CD8-positive, alpha-beta memory T cell (primary cell): Measurements from ENCODE around the gene PRR7. TPM values are rescaled to one million over a fixed set of nuclear protein-coding genes. Genes with fewer than 3 reads are reported as not detected.

Experiments used
- CTCF ChIA-PET: fragments of 350-600 bp; sonication (Branson Sonifier 250); formaldehyde crosslinking; loops from one replicate; lab custom pipeline; 2021; ENCODE audit warnings: antibody characterized with exemption; lab: Charles Lee
- POLR2A ChIA-PET: fragments of 350-600 bp; sonication (Branson Sonifier 250); formaldehyde crosslinking; loops from one replicate; lab custom pipeline; 2021; ENCODE audit warnings: antibody characterized with exemption; lab: Charles Lee
- DNase-seq, 5 donors: peaks; one replicate each; pipeline versions ENCODE4 v3.0.0 to v3.0.0-alpha.2; 2020 to 2022; ENCODE audit warnings: mixed read lengths in 1 of 5
- H3K27ac ChIP-seq: one replicate; pipeline ENCODE4 v1.7.0; 2013; ENCODE audit warnings: low read depth, mild to moderate bottlenecking, low read length, moderate library complexity
- H3K27me3 ChIP-seq: 2 replicates; pipeline ENCODE4 v1.7.0; 2013; ENCODE audit warnings: low read length, mild to moderate bottlenecking; ENCODE audit not compliant: insufficient read depth, poor library complexity, severe bottlenecking
- H3K36me3 ChIP-seq: 2 replicates; pipeline ENCODE4 v1.7.0; 2013; ENCODE audit warnings: mild to moderate bottlenecking, low read length, moderate library complexity; ENCODE audit not compliant: insufficient read depth
- H3K4me1 ChIP-seq: 2 replicates; pipeline ENCODE4 v1.7.0; 2013; ENCODE audit warnings: mild to moderate bottlenecking, low read length, moderate library complexity; ENCODE audit not compliant: insufficient read depth
- H3K4me3 ChIP-seq: 2 replicates; pipeline ENCODE4 v1.7.0; 2013; ENCODE audit warnings: mild to moderate bottlenecking, low read length
- H3K9me3 ChIP-seq: 2 replicates; pipeline ENCODE4 v1.7.0; 2013; ENCODE audit warnings: mild to moderate bottlenecking, low read length
- H3K27ac Mint-ChIP-seq, 8 donors: one replicate each; pipeline ENCODE4 v1.8.0; 2020 to 2021; ENCODE audit warnings: mixed read lengths in 8 of 8, mild to moderate bottlenecking in 6 of 8, inconsistent platforms in 3 of 8, moderate library complexity in 3 of 8
- H3K27me3 Mint-ChIP-seq, 2 donors: one replicate each; pipeline ENCODE4 v1.8.0; 2020 to 2021; ENCODE audit warnings: mixed read lengths in 2 of 2, mild to moderate bottlenecking in 1 of 2, moderate library complexity in 1 of 2
- H3K36me3 Mint-ChIP-seq, 3 donors: one replicate each; pipeline ENCODE4 v1.8.0; 2020 to 2021; ENCODE audit warnings: mixed read lengths in 3 of 3, inconsistent platforms in 1 of 3, mild to moderate bottlenecking in 1 of 3
- H3K4me1 Mint-ChIP-seq, 3 donors: one replicate each; pipeline ENCODE4 v1.8.0; 2020 to 2021; ENCODE audit warnings: mixed read lengths in 3 of 3, inconsistent platforms in 1 of 3, mild to moderate bottlenecking in 1 of 3
- H3K4me3 Mint-ChIP-seq, 7 donors: one replicate each; pipeline ENCODE4 v1.8.0; 2020 to 2021; ENCODE audit warnings: mixed read lengths in 7 of 7, mild to moderate bottlenecking in 6 of 7, moderate library complexity in 4 of 7, inconsistent platforms in 2 of 7
- H3K9me3 Mint-ChIP-seq, 5 donors: one replicate each; pipeline ENCODE4 v1.8.0; 2020 to 2022; ENCODE audit warnings: mixed read lengths in 5 of 5, mild to moderate bottlenecking in 3 of 5, moderate library complexity in 2 of 5, inconsistent platforms in 1 of 5
- polyA plus RNA-seq: library from polyadenylated mRNA; unstranded; fragments of 300-500 nt; fragmentation: Illumina TruSeq; gene quantifications from one replicate; pipeline ENCODE4 v1.2.3, GENCODE V29; 2021
- total RNA-seq, 2 experiments: library from RNA; stranded (reverse); gene quantifications; one replicate each; pipeline ENCODE4 v1.2.3, GENCODE V29; 2021

Gene PRR7
- total and polyA plus RNA-seq, 3 experiments from 2014 or later = 14.7 to 22.1 (median 15.3) TPM

DNA sequence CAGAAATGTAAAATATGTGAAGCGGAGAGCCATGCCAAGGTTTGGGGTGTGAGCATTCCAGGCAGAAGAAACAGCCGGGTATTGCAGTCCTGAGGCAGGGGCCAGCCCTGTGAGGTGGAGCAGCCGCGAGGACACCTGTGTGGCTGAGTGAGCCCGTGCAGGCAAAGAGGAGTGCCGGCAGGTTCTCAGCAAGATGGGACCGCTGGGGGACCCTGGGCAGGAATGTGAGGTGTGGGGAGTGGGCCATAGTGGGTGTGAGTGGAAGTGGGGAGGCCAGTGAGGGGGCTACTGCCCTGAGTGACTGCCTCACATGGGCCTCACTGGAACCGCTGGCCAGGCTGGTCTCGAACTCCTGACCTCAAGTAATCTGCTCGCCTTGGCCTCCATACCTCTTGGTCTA, 8.1 kb upstream of the PRR7 start:
- Mint-ChIP-seq H3K4me1 (peaks cover 43 to 75% (median 51%) of the 10 kb centered on the region in 3 donors), H3K27me3 (no peaks in the 10 kb centered on the region), H3K36me3 (peaks cover 5 to 88% (median 19%) of the 10 kb centered on the region in 3 donors), H3K9me3 (no peaks in the 10 kb centered on the region), H3K27ac (peak overlapping the region in 6 of 8 donors; percentile 27 to 96 (median 67)), H3K4me3 (peak overlapping the region in 2 of 7 donors; percentile 13 to 35)
- Histone ChIP-seq H3K27me3 (no peaks in the 10 kb centered on the region), H3K27ac (no peak overlapping the region), H3K36me3 (peaks cover 70% of the 10 kb centered on the region), H3K4me3 (no peak overlapping the region), H3K9me3 (no peaks in the 10 kb centered on the region), H3K4me1 (peaks cover 59% of the 10 kb centered on the region)
- ChIA-PET POLR2A (interaction anchor here (1.3 to 2.0 kb wide), 2 partner anchors 9 kb away, joined by 3 to 9 read pairs; no protein-coding TSS in a partner anchor), CTCF (interaction anchor here (1.2 to 20.8 kb wide), 8 partner anchors 9 to 59 kb away, joined by 3 to 326 read pairs (median 6); partner anchors contain the start of genes F12, GRK6, PDLIM7 and PFN3)
- DNase-seq = no peak

DNA sequence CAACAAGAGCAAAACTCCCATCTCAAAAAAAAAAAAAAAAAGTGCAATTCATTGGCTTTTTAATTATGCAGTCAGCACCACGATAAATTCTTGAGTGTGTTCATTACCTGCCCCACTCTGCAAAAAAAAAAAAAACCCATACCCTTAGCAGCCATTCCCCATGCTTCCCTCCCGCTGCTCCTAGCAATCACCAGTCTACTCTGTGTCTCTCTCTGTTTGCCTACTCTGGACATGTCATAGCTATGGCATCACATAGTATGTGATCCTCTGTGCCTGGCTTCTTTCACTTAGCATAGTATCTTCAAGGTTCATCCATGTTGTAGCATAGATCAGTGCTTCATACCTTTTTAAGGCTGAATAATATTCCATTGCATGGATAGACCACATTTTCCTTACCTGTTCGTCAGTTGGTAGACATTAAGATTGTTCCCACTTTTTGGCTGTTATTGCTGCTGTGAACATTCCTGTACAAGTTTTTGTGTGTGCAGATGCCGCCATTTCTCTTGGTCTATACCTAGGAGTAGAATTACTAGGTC, 7.0 kb upstream of the PRR7 start:
- no peaks in the 10 kb centered on the region for H3K9me3 Mint-ChIP-seq
- Histone ChIP-seq H3K36me3 (peaks cover 59% of the 10 kb centered on the region), H3K9me3 (no peaks in the 10 kb centered on the region), H3K4me3 (no peak overlapping the region), H3K27ac (no peak overlapping the region), H3K4me1 (peaks cover 49% of the 10 kb centered on the region), H3K27me3 (no peaks in the 10 kb centered on the region)
- H3K4me1 Mint-ChIP-seq = peaks cover 45 to 72% (median 46%) of the 10 kb centered on the region in 3 donors
- no peak for DNase-seq
- CTCF ChIA-PET = interaction anchor here (1.2 to 20.8 kb wide), 7 partner anchors 9 to 50 kb away, joined by 3 to 326 read pairs (median 9); partner anchors contain the start of genes F12, GRK6 and PFN3
- peak overlapping the region in 3 of 7 donors; percentile 9 to 67 (median 19) for H3K4me3 Mint-ChIP-seq
- POLR2A ChIA-PET = interaction anchor here (0.7 to 2.4 kb wide), 2 partner anchors 11 to 13 kb away, joined by 3 to 14 read pairs; partner anchors contain the start of gene GRK6
- H3K36me3 Mint-ChIP-seq = peaks cover 5 to 78% (median 19%) of the 10 kb centered on the region in 3 donors
- H3K27ac Mint-ChIP-seq = peak overlapping the region in 7 of 8 donors; percentile 13 to 96 (median 93)
- no peaks in the 10 kb centered on the region for H3K27me3 Mint-ChIP-seq

GRCh38 chr5:177440211-177440989, 6.2 kb upstream of the PRR7 start:
- Mint-ChIP-seq H3K27ac (peak overlapping the region; percentile 13 to 96 (median 93)), H3K27me3 (no peaks in the 10 kb centered on the region), H3K4me3 (peak overlapping the region in 5 of 7 donors; percentile 9 to 67 (median 44)), H3K36me3 (peaks cover 5 to 70% (median 19%) of the 10 kb centered on the region in 3 donors), H3K4me1 (peaks cover 47 to 75% (median 53%) of the 10 kb centered on the region in 3 donors), H3K9me3 (no peaks in the 10 kb centered on the region)
- DNase-seq = peak in 4 of 5 donors; percentile 38 to 65 (median 59)
- Histone ChIP-seq H3K27me3 (no peaks in the 10 kb centered on the region), H3K9me3 (no peaks in the 10 kb centered on the region), H3K4me1 (peaks cover 49% of the 10 kb centered on the region), H3K4me3 (no peak overlapping the region), H3K27ac (peak overlapping the region; percentile 43), H3K36me3 (peaks cover 52% of the 10 kb centered on the region)
- ChIA-PET CTCF (interaction anchor here (0.6 to 20.8 kb wide), 8 partner anchors 11 to 916 kb away, joined by 3 to 326 read pairs (median 8); partner anchors contain the start of genes F12, GRK6, PDLIM7 and PFN3), POLR2A (interaction anchor here (0.6 to 2.4 kb wide), 5 partner anchors 9 to 66 kb away, joined by 3 to 14 read pairs (median 3); partner anchors contain the start of gene GRK6)

DNA sequence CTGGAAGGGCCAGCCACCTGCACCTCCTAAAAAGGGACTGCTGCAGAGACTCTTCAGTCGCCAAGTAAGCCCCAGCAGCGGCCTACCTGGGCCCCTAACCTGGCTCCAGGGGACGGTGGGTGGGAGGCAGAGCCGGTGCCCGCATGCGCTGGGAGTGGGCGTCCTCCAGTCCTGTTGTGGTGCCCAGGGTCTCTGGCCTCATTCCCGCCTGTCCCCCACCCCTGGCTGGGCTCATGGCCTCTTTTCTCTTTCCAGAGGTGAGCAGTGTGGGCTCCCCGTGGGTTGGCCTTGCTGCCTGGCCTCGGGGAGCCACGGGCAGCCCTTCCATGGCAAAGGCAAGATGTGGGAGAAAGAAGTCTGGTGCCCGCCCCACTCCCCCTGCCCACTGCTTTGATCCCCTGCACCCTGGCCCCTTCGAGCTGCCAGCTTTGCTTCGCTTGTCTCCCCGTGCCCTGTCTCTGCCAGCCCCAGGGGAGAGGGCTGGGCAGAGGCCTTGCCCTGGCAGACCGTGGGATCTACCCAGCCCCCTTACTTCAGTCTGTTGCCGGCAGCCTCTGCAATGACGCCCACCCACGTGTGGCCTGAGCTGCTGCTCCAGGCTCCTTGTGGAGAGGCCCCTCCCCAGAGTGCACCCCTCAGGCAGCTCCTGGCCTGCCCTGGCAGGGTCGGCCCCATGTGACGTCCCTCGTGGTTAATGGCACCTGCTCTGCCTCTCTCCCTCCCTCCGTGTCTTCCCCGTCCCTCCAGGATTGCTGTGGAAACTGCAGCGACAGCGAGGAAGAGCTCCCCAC, 5.4 kb upstream of the PRR7 start:
- ChIA-PET CTCF (interaction anchor here (1.3 to 20.8 kb wide), 7 partner anchors 12 to 56 kb away, joined by 3 to 326 read pairs (median 47); partner anchors contain the start of genes F12, GRK6, PDLIM7 and PFN3), POLR2A (interaction anchor here (0.9 to 8.6 kb wide), 5 partner anchors 9 to 38 kb away, joined by 3 to 154 read pairs (median 7); partner anchors contain the start of gene GRK6)
- Mint-ChIP-seq H3K36me3 (peaks cover 5 to 64% (median 19%) of the 10 kb centered on the region in 3 donors), H3K27ac (peak overlapping the region in 5 of 8 donors; percentile 65 to 94 (median 76)), H3K4me1 (peaks cover 55 to 77% (median 61%) of the 10 kb centered on the region in 3 donors), H3K9me3 (no peaks in the 10 kb centered on the region), H3K27me3 (no peaks in the 10 kb centered on the region), H3K4me3 (no peak overlapping the region)
- peaks cover 49% of the 10 kb centered on the region for H3K36me3 ChIP-seq
- H3K9me3 ChIP-seq = no peaks in the 10 kb centered on the region
- no peak overlapping the region for H3K4me3 ChIP-seq
- peak overlapping the region; percentile 43 for H3K27ac ChIP-seq
- H3K27me3 ChIP-seq = no peaks in the 10 kb centered on the region
- peaks cover 51% of the 10 kb centered on the region for H3K4me1 ChIP-seq
- DNase-seq = no peak

DNA sequence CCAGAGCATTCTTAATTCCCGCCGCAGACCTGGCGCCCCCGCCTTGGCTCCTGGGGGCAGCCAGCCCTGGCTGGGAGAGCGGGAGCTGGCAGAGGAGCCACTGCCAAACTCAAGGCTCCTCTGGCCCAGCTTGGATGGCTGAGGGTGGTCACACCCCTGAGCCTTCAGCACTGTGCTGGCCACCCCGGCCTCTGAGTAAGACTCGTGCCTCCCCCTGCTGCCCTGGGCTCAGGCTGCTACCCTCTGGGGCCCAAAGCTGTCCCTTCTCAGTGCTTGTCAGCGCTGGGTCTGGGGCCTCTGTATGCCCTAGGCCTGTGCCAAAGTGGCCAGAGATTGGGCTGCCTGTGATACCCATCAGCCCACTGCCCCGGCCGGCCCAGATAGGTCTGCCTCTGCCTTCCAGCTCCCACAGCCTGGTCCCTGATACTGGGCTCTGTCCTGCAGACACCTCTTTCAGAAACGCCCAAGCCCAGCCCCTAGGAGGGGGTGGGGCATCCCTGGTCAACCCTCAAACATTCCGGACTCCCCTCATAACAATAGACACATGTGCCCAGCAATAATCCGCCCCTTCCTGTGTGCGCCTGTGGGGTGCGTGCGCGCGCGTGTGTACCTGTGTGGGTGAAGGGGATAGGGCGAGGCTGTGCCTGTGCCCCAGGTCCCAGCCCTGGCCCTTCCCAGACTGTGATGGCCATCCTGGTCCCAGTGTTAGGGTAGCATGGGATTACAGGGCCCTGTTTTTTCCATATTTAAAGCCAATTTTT, 4.4 kb upstream of the PRR7 start:
- no peaks in the 10 kb centered on the region for H3K9me3 ChIP-seq
- no peak overlapping the region for H3K4me3 ChIP-seq
- H3K27me3 Mint-ChIP-seq = no peaks in the 10 kb centered on the region
- H3K27ac ChIP-seq = no peak overlapping the region
- ChIA-PET CTCF (interaction anchor here (1.3 to 20.8 kb wide), 6 partner anchors 13 to 55 kb away, joined by 3 to 326 read pairs (median 164); partner anchors contain the start of genes F12, GRK6, PDLIM7 and PFN3), POLR2A (interaction anchor here (1.5 to 8.6 kb wide), 4 partner anchors 10 to 39 kb away, joined by 3 to 154 read pairs (median 36); partner anchors contain the start of gene GRK6)
- no peaks in the 10 kb centered on the region for H3K27me3 ChIP-seq
- peaks cover 40% of the 10 kb centered on the region for H3K36me3 ChIP-seq
- H3K4me1 Mint-ChIP-seq = peaks cover 49 to 68% (median 53%) of the 10 kb centered on the region in 3 donors
- DNase-seq = no peak
- H3K9me3 Mint-ChIP-seq = no peaks in the 10 kb centered on the region
- H3K36me3 Mint-ChIP-seq = peaks cover 5 to 54% (median 17%) of the 10 kb centered on the region in 3 donors
- H3K4me1 ChIP-seq = peaks cover 43% of the 10 kb centered on the region
- H3K27ac Mint-ChIP-seq = peak overlapping the region in 4 of 8 donors; percentile 3 to 65 (median 56)
- peak overlapping the region in 1 of 7 donors; percentile 42 for H3K4me3 Mint-ChIP-seq

DNA sequence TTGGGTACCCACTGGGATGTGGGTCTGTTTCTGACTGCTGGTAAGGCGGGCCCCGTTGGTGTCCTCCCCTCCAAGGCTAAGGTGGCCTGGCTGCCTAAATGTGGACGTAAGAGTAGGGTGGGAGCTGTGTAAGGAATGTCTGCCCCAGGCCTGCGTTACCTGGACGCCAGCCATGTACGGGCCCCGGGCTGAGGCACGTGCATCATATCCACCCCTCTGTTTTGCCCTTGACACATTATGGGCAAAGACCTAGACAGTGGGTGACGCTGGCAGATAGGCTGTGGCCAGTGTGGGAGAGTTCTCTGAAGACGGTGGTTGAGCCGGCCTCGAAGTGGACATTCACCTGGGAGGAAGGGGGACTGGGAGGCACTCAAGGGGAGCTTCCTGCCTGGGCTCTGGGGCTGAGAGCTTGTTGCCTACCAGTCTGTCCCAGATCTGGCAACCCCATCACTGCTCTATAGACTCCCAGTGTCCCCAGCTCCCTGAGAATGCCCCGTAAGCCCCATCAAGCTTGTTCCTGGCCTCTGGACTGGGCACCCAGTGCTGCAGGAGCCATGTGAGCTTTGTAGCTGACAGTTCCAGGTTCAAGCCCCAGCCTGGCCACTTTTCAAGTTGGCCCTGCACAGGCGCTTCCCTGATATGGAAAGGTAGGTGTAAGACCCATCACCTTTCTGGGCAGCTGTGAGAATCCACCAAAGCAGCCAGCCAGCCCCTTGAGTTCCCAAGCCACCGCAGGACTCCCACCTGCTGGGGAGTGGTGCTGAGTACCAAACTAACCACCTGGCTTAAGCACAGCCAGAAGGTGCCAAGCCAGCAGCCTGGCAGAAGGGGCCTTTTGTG, 3.2 kb upstream of the PRR7 start:
- Histone ChIP-seq H3K27me3 (no peaks in the 10 kb centered on the region), H3K36me3 (peaks cover 29% of the 10 kb centered on the region), H3K27ac (no peak overlapping the region), H3K4me1 (peaks cover 46% of the 10 kb centered on the region), H3K4me3 (no peak overlapping the region), H3K9me3 (no peaks in the 10 kb centered on the region)
- DNase-seq = no peak
- Mint-ChIP-seq H3K27me3 (no peaks in the 10 kb centered on the region), H3K36me3 (peaks cover 5 to 42% (median 10%) of the 10 kb centered on the region in 3 donors), H3K27ac (peak overlapping the region; percentile 50 to 100 (median 93)), H3K4me1 (peaks cover 48 to 66% (median 52%) of the 10 kb centered on the region in 3 donors), H3K4me3 (peak overlapping the region in 1 of 7 donors; percentile 68), H3K9me3 (no peaks in the 10 kb centered on the region)
- ChIA-PET CTCF (interaction anchor here (1.1 to 20.8 kb wide), 8 partner anchors 9 to 72 kb away, joined by 3 to 326 read pairs (median 26); partner anchors contain the start of genes F12, GRK6 and PFN3), POLR2A (interaction anchor here (0.6 to 8.6 kb wide), 6 partner anchors 12 to 210 kb away, joined by 3 to 154 read pairs (median 52); partner anchors contain the start of gene GRK6)
